ENCODE measurements around the gene PRKD2. TPM values are rescaled to one million over a fixed set of nuclear protein-coding genes. Genes with fewer than 3 reads are reported as not detected.
"Not testable (repeated sequence)": the region's sequence is repeated elsewhere in the genome, so short reads cannot be mapped to it uniquely, and the experiment has no call there.

Gene PRKD2
- polyA plus RNA-seq, 1 donor, result 44.5 TPM

- peaks cover 7% of the 10 kb centered on the region for H3K9me3 ChIP-seq (ENCODE audit: control insufficient read depth, low read depth, low read length)
- H3K27ac ChIP-seq (ENCODE audit: low read length), result no peak overlapping the region
- DNase-seq, result no peak
- no CpG with 5 or more reads among the region's 3 CpGs for WGBS (ENCODE audit: insufficient coverage, low lambda C conversion rate)
- H3K36me3 ChIP-seq (ENCODE audit: control insufficient read depth, insufficient read depth, low read length), result no peaks in the 10 kb centered on the region
- peaks cover 58% of the 10 kb centered on the region for H3K27me3 ChIP-seq (ENCODE audit: control insufficient read depth, insufficient read depth, low read length)
- no peak overlapping the region for H3K4me3 ChIP-seq (ENCODE audit: low read length)
- H3K4me1 ChIP-seq (ENCODE audit: control insufficient read depth, insufficient read depth, low read length), result peaks cover 17% of the 10 kb centered on the region
These were observed 83.8 kb downstream of the PRKD2 start for GRCh38 chr19:46633130-46633529.

- H3K27ac ChIP-seq (ENCODE audit: low read length), result no peak overlapping the region
- H3K36me3 ChIP-seq (ENCODE audit: control insufficient read depth, insufficient read depth, low read length), result no peaks in the 10 kb centered on the region
- no peak for DNase-seq
- no CpG with 5 or more reads among the region's 6 CpGs for WGBS (ENCODE audit: insufficient coverage, low lambda C conversion rate)
- H3K27me3 ChIP-seq (ENCODE audit: control insufficient read depth, insufficient read depth, low read length), result peaks cover 45% of the 10 kb centered on the region
- no peak overlapping the region for H3K4me3 ChIP-seq (ENCODE audit: low read length)
- H3K9me3 ChIP-seq (ENCODE audit: control insufficient read depth, low read depth, low read length), result peaks cover 7% of the 10 kb centered on the region
- peaks cover 18% of the 10 kb centered on the region for H3K4me1 ChIP-seq (ENCODE audit: control insufficient read depth, insufficient read depth, low read length)
These were observed 85.4 kb downstream of the PRKD2 start for GRCh38 chr19:46631481-46631880.

- no peak for DNase-seq
- no peaks in the 10 kb centered on the region for H3K36me3 ChIP-seq (ENCODE audit: control insufficient read depth, insufficient read depth, low read length)
- 83% methylated on average over 1 of the region's 14 CpGs for WGBS (ENCODE audit: insufficient coverage, low lambda C conversion rate)
- H3K27me3 ChIP-seq (ENCODE audit: control insufficient read depth, insufficient read depth, low read length), result peaks cover 38% of the 10 kb centered on the region
- no peak overlapping the region for H3K27ac ChIP-seq (ENCODE audit: low read length)
- H3K4me1 ChIP-seq (ENCODE audit: control insufficient read depth, insufficient read depth, low read length), result peaks cover 22% of the 10 kb centered on the region
- peaks cover 7% of the 10 kb centered on the region for H3K9me3 ChIP-seq (ENCODE audit: control insufficient read depth, low read depth, low read length)
- H3K4me3 ChIP-seq (ENCODE audit: low read length), result no peak overlapping the region
These were observed 86.2 kb downstream of the PRKD2 start for GRCh38 chr19:46630586-46631205.

GRCh38 chr19:46629546-46630025 is 87.3 kb downstream of the PRKD2 start:
- no peak for DNase-seq
- no CpG with 5 or more reads among the region's 15 CpGs for WGBS (ENCODE audit: insufficient coverage, low lambda C conversion rate)
- Histone ChIP-seq H3K4me1 (ENCODE audit: control insufficient read depth, insufficient read depth, low read length) (peaks cover 30% of the 10 kb centered on the region), H3K27ac (ENCODE audit: low read length) (no peak overlapping the region), H3K9me3 (ENCODE audit: control insufficient read depth, low read depth, low read length) (peaks cover 3% of the 10 kb centered on the region), H3K36me3 (ENCODE audit: control insufficient read depth, insufficient read depth, low read length) (no peaks in the 10 kb centered on the region), H3K4me3 (ENCODE audit: low read length) (no peak overlapping the region), H3K27me3 (ENCODE audit: control insufficient read depth, insufficient read depth, low read length) (peaks cover 30% of the 10 kb centered on the region)

- H3K36me3 ChIP-seq (ENCODE audit: control insufficient read depth, insufficient read depth, low read length); H3K4me3 ChIP-seq (ENCODE audit: low read length); H3K9me3 ChIP-seq (ENCODE audit: control insufficient read depth, low read depth, low read length); DNase-seq; H3K27ac ChIP-seq (ENCODE audit: low read length): not testable (repeated sequence)
- peaks cover 27% of the 10 kb centered on the region for H3K4me1 ChIP-seq (ENCODE audit: control insufficient read depth, insufficient read depth, low read length)
- H3K27me3 ChIP-seq (ENCODE audit: control insufficient read depth, insufficient read depth, low read length), result peaks cover 27% of the 10 kb centered on the region
- WGBS (ENCODE audit: insufficient coverage, low lambda C conversion rate), result no CpG with 5 or more reads among the region's 7 CpGs
These were observed 87.9 kb downstream of the PRKD2 start for GRCh38 chr19:46628970-46629369.

GRCh38 chr19:46626446-46626845 is 90.5 kb downstream of the PRKD2 start:
- H3K27me3 ChIP-seq (ENCODE audit: control insufficient read depth, insufficient read depth, low read length), result peaks cover 15% of the 10 kb centered on the region
- no CpG with 5 or more reads among the region's 14 CpGs for WGBS (ENCODE audit: insufficient coverage, low lambda C conversion rate)
- DNase-seq, result no peak
- no peak overlapping the region for H3K4me3 ChIP-seq (ENCODE audit: low read length)
- H3K4me1 ChIP-seq (ENCODE audit: control insufficient read depth, insufficient read depth, low read length), result peaks cover 18% of the 10 kb centered on the region
- no peaks in the 10 kb centered on the region for H3K9me3 ChIP-seq (ENCODE audit: control insufficient read depth, low read depth, low read length)
- no peak overlapping the region for H3K27ac ChIP-seq (ENCODE audit: low read length)
- no peaks in the 10 kb centered on the region for H3K36me3 ChIP-seq (ENCODE audit: control insufficient read depth, insufficient read depth, low read length)

- peaks cover 18% of the 10 kb centered on the region for H3K4me1 ChIP-seq (ENCODE audit: control insufficient read depth, insufficient read depth, low read length)
- peak overlapping the region; percentile 68 for H3K27ac ChIP-seq (ENCODE audit: low read length)
These were observed 91.2 kb downstream of the PRKD2 start for GRCh38 chr19:46625731-46626130.

GRCh38 chr19:46624958-46625661 is 91.8 kb downstream of the PRKD2 start, which contains the start of gene PTGIR:
PTGIR (minus strand) TSS chr19:46625089; CDS start chr19:46624225, 864 bp downstream.
- Histone ChIP-seq H3K9me3 (ENCODE audit: control insufficient read depth, low read depth, low read length) (no peaks in the 10 kb centered on the region), H3K27me3 (ENCODE audit: control insufficient read depth, insufficient read depth, low read length) (peaks cover 20% of the 10 kb centered on the region), H3K36me3 (ENCODE audit: control insufficient read depth, insufficient read depth, low read length) (no peaks in the 10 kb centered on the region), H3K4me1 (ENCODE audit: control insufficient read depth, insufficient read depth, low read length) (peaks cover 18% of the 10 kb centered on the region), H3K27ac (ENCODE audit: low read length) (peak within 1 kb of the TSS; percentile 68), H3K4me3 (ENCODE audit: low read length) (no peak within 1 kb of the TSS)
- DNase-seq, result peak in 1 of 2 donors; percentile 45
- 80% methylated on average over 1 of the region's 13 CpGs for WGBS (ENCODE audit: insufficient coverage, low lambda C conversion rate)

More at GRCh38 chr19:46625731-46626130, 91.2 kb downstream of the PRKD2 start:
- no peak for DNase-seq
- Histone ChIP-seq H3K27me3 (ENCODE audit: control insufficient read depth, insufficient read depth, low read length) (peaks cover 18% of the 10 kb centered on the region), H3K4me3 (ENCODE audit: low read length) (no peak overlapping the region), H3K36me3 (ENCODE audit: control insufficient read depth, insufficient read depth, low read length) (no peaks in the 10 kb centered on the region), H3K9me3 (ENCODE audit: control insufficient read depth, low read depth, low read length) (no peaks in the 10 kb centered on the region)
- no CpG with 5 or more reads among the region's 12 CpGs for WGBS (ENCODE audit: insufficient coverage, low lambda C conversion rate)

Other genes with a start within 250 kb of the PRKD2 start
- 6.0 TPM for gene PNMA8A, start 245.6 kb downstream of the PRKD2 start, polyA plus RNA-seq
- 1.7 TPM for gene PNMA8B, start 221.2 kb downstream of the PRKD2 start, polyA plus RNA-seq
- 401 TPM for gene CALM3, start 115.8 kb downstream of the PRKD2 start, polyA plus RNA-seq
- gene PTGIR, start 92.0 kb downstream of the PRKD2 start, polyA plus RNA-seq, result 4.8 TPM
- gene GNG8, start 80.9 kb downstream of the PRKD2 start, polyA plus RNA-seq, result 4.6 TPM
- gene DACT3, start 55.9 kb downstream of the PRKD2 start, polyA plus RNA-seq, result 13.7 TPM
- gene FKRP, start 28.9 kb upstream of the PRKD2 start, polyA plus RNA-seq, result 17.4 TPM
- 68.1 TPM for gene STRN4, start 29.3 kb upstream of the PRKD2 start, polyA plus RNA-seq
- gene SLC1A5, start 71.5 kb upstream of the PRKD2 start, polyA plus RNA-seq, result 84.9 TPM
- gene AP2S1, start 133.7 kb upstream of the PRKD2 start, polyA plus RNA-seq, result 78.8 TPM
- 42.8 TPM for gene ARHGAP35, start 143.9 kb upstream of the PRKD2 start, polyA plus RNA-seq